SK-N-SH treated with all-trans-retinoic acid at 6 μM for 48 hours (cell line): Measurements from ENCODE around the gene ZNF764.

Experiments used
- ARNTL ChIP-seq: fragments of 450-650 bp; formaldehyde crosslinking; IDR thresholded peaks from 2 replicates; pipeline ENCODE4 v1.5.0; 2020; ENCODE audit warnings: low read depth, mild to moderate bottlenecking, moderate library complexity, borderline replicate concordance
- RARB ChIP-seq: fragments of 250-450 bp; sonication (Bioruptor Pico); IDR thresholded peaks from 2 replicates; pipeline ENCODE4 v1.8.0; 2021; ENCODE audit warnings: mild to moderate bottlenecking, moderate library complexity
- TF ChIP-seq, protein P1 (sequence below): fragments of 250-450 bp; sonication (Bioruptor Pico); IDR thresholded peaks from 2 replicates; pipeline ENCODE4 v1.8.0; 2020; ENCODE audit warnings: mild to moderate bottlenecking, moderate library complexity, borderline replicate concordance

DNA sequence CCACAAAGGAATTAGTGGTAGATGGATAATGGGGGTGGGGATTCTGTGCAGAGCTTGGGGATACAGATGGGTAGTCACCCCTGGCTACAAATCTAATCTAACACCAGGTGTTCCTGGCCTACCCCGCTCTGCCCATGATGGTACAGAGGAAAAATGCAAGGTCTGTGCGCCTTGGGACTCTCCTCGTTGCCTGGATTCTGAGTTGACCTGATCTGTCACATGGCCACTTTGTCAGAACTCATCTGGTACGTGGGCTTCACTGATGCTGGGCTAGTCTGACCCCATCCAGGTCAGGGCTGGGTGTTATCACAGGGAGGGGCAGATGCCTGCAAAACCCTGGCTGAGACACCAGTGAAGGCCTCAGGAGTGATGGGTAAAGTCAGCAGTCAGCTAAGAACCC, 5.2 kb downstream of the ZNF764 start:
- TF ChIP-seq RARB (CRISPR knock-in tag) (no peak), ARNTL (CRISPR knock-in tag) (no peak)
- TF ChIP-seq, protein P1, sequence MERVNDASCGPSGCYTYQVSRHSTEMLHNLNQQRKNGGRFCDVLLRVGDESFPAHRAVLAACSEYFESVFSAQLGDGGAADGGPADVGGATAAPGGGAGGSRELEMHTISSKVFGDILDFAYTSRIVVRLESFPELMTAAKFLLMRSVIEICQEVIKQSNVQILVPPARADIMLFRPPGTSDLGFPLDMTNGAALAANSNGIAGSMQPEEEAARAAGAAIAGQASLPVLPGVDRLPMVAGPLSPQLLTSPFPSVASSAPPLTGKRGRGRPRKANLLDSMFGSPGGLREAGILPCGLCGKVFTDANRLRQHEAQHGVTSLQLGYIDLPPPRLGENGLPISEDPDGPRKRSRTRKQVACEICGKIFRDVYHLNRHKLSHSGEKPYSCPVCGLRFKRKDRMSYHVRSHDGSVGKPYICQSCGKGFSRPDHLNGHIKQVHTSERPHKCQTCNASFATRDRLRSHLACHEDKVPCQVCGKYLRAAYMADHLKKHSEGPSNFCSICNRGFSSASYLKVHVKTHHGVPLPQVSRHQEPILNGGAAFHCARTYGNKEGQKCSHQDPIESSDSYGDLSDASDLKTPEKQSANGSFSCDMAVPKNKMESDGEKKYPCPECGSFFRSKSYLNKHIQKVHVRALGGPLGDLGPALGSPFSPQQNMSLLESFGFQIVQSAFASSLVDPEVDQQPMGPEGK (CRISPR knock-in tag) = no peak
